Measurements from ENCODE around the gene FAM53A.

FAM53A gene

GRCh38 chr4:1628892-1629698 lies 55.0 kb downstream of the FAM53A start:
- peak; percentile 97 for TF ChIP-seq CTCF (IDR thresholded peaks at IDR 0.05; ENCODE audit: low read depth, low read length)
- H3K4me3 ChIP-seq (replicated peaks in 1 of 2; ENCODE audit: low read depth in 2 of 2, low read length in 2 of 2), result no peak overlapping the region
- DNase-seq (ENCODE audit: low read depth in 2 of 2), result peak; percentile 43 to 47

GRCh38 chr4:1627417-1628313 lies 56.4 kb downstream of the FAM53A start:
- no peak for TF ChIP-seq CTCF (IDR thresholded peaks at IDR 0.05; ENCODE audit: low read depth, low read length)
- DNase-seq (ENCODE audit: low read depth in 2 of 2), result no peak
- no peak overlapping the region for H3K4me3 ChIP-seq (replicated peaks in 1 of 2; ENCODE audit: low read depth in 2 of 2, low read length in 2 of 2)

- H3K4me3 ChIP-seq (replicated peaks in 1 of 2; ENCODE audit: low read depth in 2 of 2, low read length in 2 of 2), result no peak overlapping the region
- DNase-seq (ENCODE audit: low read depth in 2 of 2), result no peak
- no peak for TF ChIP-seq CTCF (IDR thresholded peaks at IDR 0.05; ENCODE audit: low read depth, low read length)
Observed at GRCh38 chr4:1626941-1627340, 57.2 kb downstream of the FAM53A start.

- TF ChIP-seq CTCF (IDR thresholded peaks at IDR 0.05; ENCODE audit: low read depth, low read length), result no peak
- DNase-seq (ENCODE audit: low read depth in 2 of 2), result no peak
- H3K4me3 ChIP-seq (replicated peaks in 1 of 2; ENCODE audit: low read depth in 2 of 2, low read length in 2 of 2), result no peak overlapping the region
Observed at GRCh38 chr4:1626151-1626550, 58.0 kb downstream of the FAM53A start.

GRCh38 chr4:1625600-1626138 lies 58.4 kb downstream of the FAM53A start:
- H3K4me3 ChIP-seq (replicated peaks in 1 of 2; ENCODE audit: low read depth in 2 of 2, low read length in 2 of 2), result no peak overlapping the region
- DNase-seq (ENCODE audit: low read depth in 2 of 2), result no peak
- no peak for TF ChIP-seq CTCF (IDR thresholded peaks at IDR 0.05; ENCODE audit: low read depth, low read length)

- no peak for TF ChIP-seq CTCF (IDR thresholded peaks at IDR 0.05; ENCODE audit: low read depth, low read length)
- DNase-seq (ENCODE audit: low read depth in 2 of 2), result no peak
- no peak overlapping the region for H3K4me3 ChIP-seq (replicated peaks in 1 of 2; ENCODE audit: low read depth in 2 of 2, low read length in 2 of 2)
Observed at GRCh38 chr4:1624519-1624910, 59.6 kb downstream of the FAM53A start.

All from cardiac fibroblast (primary cell).